Measurements from ENCODE around the gene IFNGR2.

Gene IFNGR2, protein sequence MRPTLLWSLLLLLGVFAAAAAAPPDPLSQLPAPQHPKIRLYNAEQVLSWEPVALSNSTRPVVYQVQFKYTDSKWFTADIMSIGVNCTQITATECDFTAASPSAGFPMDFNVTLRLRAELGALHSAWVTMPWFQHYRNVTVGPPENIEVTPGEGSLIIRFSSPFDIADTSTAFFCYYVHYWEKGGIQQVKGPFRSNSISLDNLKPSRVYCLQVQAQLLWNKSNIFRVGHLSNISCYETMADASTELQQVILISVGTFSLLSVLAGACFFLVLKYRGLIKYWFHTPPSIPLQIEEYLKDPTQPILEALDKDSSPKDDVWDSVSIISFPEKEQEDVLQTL

DNA sequence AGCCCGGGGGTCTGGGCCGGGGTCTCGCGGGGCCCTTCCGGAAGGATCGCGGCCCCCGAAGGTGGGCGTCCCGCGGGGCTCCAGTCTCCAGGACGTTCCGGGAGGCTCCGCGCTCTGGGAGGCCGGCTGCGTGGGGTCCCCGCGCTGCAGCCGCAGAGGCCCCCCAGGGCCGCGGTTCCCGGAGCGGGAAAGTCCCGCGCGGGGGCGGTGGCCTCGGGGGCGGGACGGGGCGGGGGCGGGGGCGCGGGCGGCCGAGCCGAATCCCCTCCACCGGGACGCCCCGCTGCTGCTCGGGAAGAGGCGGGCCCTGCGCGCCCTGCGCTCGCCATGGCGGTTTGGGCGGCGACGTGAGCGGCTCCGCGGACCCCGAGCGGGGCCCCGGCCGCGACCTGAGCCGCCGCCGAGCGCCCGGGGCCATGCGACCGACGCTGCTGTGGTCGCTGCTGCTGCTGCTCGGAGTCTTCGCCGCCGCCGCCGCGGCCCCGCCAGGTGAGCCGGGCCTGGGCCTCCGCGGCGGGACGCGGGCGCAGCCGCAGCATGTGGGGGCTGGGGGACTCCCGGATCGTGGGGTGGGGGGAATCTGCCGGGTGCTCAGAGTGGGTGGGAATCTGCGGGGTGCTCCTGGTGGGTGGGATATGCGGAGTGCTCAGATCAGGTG lies at the start of gene IFNGR2:
TSS of gene IFNGR2 (plus strand) at position 286 of the 658 bp plus-strand sequence. CDS start at position 417, 131 bp downstream.
- DNase-seq (ENCODE audit: low read depth): peak; percentile 33
- TF ChIP-seq, protein P1, sequence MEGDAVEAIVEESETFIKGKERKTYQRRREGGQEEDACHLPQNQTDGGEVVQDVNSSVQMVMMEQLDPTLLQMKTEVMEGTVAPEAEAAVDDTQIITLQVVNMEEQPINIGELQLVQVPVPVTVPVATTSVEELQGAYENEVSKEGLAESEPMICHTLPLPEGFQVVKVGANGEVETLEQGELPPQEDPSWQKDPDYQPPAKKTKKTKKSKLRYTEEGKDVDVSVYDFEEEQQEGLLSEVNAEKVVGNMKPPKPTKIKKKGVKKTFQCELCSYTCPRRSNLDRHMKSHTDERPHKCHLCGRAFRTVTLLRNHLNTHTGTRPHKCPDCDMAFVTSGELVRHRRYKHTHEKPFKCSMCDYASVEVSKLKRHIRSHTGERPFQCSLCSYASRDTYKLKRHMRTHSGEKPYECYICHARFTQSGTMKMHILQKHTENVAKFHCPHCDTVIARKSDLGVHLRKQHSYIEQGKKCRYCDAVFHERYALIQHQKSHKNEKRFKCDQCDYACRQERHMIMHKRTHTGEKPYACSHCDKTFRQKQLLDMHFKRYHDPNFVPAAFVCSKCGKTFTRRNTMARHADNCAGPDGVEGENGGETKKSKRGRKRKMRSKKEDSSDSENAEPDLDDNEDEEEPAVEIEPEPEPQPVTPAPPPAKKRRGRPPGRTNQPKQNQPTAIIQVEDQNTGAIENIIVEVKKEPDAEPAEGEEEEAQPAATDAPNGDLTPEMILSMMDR (IDR thresholded peaks at IDR 0.05; ENCODE audit: low read length, missing control alignments): no peak
- peak within 1 kb of the TSS; percentile 83 for H3K4me3 ChIP-seq (replicated peaks; ENCODE audit: low read depth, low read length)

DNA sequence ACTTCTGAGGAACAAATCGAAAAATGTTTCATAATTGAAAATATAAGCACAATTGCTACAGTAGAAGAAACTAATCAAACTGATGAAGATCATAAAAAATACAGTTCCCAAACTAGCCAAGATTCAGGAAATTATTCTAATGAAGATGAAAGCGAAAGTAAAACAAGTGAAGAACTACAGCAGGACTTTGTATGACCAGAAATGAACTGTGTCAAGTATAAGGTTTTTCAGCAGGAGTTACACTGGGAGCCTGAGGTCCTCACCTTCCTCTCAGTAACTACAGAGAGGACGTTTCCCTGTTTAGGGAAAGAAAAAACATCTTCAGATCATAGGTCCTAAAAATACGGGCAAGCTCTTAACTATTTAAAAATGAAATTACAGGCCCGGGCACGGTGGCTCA lies 47.9 kb upstream of the IFNGR2 start:
- TF ChIP-seq, protein P1 (IDR thresholded peaks at IDR 0.05; ENCODE audit: low read length, missing control alignments): no peak
- DNase-seq (ENCODE audit: low read depth): no peak
- no peak overlapping the region for H3K4me3 ChIP-seq (replicated peaks; ENCODE audit: low read depth, low read length)

DNA sequence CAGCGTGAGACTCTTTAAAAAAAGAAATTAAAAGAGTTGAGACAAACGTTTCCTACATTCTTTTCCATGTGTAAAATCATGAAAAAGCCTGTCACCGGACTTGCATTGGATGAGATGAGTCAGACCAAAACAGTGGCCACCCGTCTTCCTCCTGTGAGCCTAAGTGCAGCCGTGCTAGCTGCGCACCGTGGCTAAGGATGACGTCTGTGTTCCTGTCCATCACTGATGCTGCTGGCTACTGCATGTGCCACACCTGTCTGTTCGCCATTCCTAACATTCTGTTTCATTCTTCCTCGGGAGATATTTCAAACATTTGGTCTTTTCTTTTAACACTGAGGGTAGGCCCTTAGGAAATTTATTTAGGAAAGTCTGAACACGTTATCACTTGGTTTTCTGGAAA lies 47.2 kb upstream of the IFNGR2 start:
- no peak overlapping the region for H3K4me3 ChIP-seq (replicated peaks; ENCODE audit: low read depth, low read length)
- TF ChIP-seq, protein P1 (IDR thresholded peaks at IDR 0.05; ENCODE audit: low read length, missing control alignments): no peak
- DNase-seq (ENCODE audit: low read depth): no peak

DNA sequence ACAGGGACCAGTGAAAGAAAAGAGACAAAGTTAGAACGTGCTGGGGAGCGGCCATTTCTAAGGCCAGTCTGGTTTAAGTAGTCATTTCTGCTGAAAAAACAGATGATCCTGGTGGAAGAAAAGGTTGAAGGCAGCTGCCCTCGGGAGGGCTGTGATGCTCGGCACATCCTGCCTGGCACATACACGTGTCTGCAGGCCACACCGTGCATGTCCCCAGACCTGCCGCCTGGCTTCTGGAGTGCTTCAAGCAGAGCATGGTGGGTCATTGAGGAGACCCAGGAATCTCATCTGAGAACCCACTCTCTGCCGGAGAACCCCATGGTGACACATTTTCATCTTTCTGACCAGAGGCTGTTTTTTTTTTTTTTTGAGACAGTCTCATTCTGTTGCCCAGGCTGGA lies 46.0 kb upstream of the IFNGR2 start:
- no peak for DNase-seq (ENCODE audit: low read depth)
- TF ChIP-seq, protein P1 (IDR thresholded peaks at IDR 0.05; ENCODE audit: low read length, missing control alignments): no peak
- H3K4me3 ChIP-seq (replicated peaks; ENCODE audit: low read depth, low read length): no peak overlapping the region

DNA sequence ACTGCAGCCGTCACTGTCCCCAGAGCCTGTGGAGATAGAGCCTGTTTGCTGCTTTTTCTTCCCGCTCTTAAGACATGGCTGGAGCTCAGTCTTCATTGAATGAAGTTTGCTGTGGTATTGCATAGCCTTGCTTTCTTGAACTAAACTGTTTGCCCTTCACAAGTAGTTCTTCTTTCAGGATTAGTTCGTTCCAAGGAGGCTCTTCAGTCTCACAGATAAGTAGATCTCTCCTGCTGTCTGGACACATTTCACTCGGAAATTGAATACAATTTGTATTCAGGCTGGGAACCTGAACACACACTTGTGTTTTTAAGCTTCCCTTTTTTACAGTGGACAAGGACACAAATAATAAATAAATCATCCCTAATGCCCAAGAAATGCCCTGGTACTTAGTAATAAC lies 43.8 kb upstream of the IFNGR2 start:
- DNase-seq (ENCODE audit: low read depth): no peak
- TF ChIP-seq, protein P1 (IDR thresholded peaks at IDR 0.05; ENCODE audit: low read length, missing control alignments): no peak
- H3K4me3 ChIP-seq (replicated peaks; ENCODE audit: low read depth, low read length): no peak overlapping the region

DNA sequence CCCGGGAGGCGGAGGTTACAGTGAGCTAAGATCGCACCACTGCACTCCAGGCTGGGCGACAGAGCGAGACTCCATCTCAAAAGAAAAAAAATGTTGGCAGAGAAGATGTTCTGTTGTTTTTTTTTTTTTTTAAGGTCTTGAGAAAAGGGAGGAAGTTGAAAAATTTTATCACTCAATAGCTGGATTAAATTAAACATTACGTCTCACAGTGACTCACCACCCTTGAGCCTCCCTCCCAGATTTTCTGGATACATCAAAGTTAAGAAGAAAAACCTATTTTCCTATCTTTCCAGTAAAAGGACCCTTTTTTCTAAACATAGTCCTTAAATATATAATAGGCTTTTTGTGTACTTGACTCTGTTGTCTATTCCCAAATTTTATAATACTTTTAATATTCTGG lies 42.9 kb upstream of the IFNGR2 start:
- DNase-seq (ENCODE audit: low read depth): peak; percentile 76
- TF ChIP-seq, protein P1 (IDR thresholded peaks at IDR 0.05; ENCODE audit: low read length, missing control alignments): no peak
- no peak overlapping the region for H3K4me3 ChIP-seq (replicated peaks; ENCODE audit: low read depth, low read length)

All from fibroblast of pulmonary artery (primary cell).